ENCODE results near the gene CDKN2AIP.

DNA sequence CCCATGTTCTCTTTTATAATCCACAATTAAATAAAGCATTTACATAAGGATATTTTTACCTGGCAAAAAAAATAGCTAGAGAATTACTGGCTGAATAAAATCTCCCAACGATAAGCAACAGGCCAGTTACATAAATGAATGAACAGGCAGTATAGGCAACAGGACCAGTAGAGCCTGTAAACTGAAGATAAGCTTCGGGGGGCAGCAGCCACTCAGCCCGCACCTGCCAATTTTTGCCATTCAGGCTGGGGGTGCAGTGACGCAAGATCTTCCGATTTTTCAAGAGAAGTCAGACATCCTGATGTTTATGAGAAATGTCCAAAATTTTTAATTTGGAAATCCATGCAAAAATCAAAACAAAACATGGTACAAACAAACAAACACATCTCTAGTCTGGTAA lies 49.0 kb upstream of the CDKN2AIP start:
- no peak for TF ChIP-seq CHD2 (IDR thresholded peaks at IDR 0.05; ENCODE audit: borderline replicate concordance, low read depth, low read length)
- TF ChIP-seq BCL11A (IDR thresholded peaks at IDR 0.05; ENCODE audit: low read depth, low read length) = no peak
- no peak for TF ChIP-seq NRF1 (conservative IDR thresholded peaks at IDR 0.05; ENCODE audit: low read depth, low read length)
- TF ChIP-seq RELA (IDR thresholded peaks at IDR 0.05; ENCODE audit: borderline replicate concordance, partially characterized antibody) = no peak
- TF ChIP-seq, protein P1, sequence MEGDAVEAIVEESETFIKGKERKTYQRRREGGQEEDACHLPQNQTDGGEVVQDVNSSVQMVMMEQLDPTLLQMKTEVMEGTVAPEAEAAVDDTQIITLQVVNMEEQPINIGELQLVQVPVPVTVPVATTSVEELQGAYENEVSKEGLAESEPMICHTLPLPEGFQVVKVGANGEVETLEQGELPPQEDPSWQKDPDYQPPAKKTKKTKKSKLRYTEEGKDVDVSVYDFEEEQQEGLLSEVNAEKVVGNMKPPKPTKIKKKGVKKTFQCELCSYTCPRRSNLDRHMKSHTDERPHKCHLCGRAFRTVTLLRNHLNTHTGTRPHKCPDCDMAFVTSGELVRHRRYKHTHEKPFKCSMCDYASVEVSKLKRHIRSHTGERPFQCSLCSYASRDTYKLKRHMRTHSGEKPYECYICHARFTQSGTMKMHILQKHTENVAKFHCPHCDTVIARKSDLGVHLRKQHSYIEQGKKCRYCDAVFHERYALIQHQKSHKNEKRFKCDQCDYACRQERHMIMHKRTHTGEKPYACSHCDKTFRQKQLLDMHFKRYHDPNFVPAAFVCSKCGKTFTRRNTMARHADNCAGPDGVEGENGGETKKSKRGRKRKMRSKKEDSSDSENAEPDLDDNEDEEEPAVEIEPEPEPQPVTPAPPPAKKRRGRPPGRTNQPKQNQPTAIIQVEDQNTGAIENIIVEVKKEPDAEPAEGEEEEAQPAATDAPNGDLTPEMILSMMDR (IDR thresholded peaks at IDR 0.05 in 2 of 3, conservative IDR thresholded peaks at IDR 0.05 in 1 of 3; ENCODE audit: control insufficient read depth in 2 of 3, extremely low read depth in 1 of 3, insufficient read depth in 1 of 3, low read depth in 3 of 3, low read length in 3 of 3) = no peak
- TF ChIP-seq, protein P2, sequence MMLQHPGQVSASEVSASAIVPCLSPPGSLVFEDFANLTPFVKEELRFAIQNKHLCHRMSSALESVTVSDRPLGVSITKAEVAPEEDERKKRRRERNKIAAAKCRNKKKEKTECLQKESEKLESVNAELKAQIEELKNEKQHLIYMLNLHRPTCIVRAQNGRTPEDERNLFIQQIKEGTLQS (IDR thresholded peaks at IDR 0.05; ENCODE audit: borderline replicate concordance, extremely low read depth, low read depth, low read length) = no peak
- TF ChIP-seq POLR2A (IDR thresholded peaks at IDR 0.05; ENCODE audit: low read depth, low read length) = no peak
- no peak for TF ChIP-seq FOXK2 (IDR thresholded peaks at IDR 0.05)
- TF ChIP-seq MAX (IDR thresholded peaks at IDR 0.05; ENCODE audit: low read depth, low read length) = no peak
- TF ChIP-seq ZNF274 (IDR thresholded peaks at IDR 0.05; ENCODE audit: insufficient read depth, insufficient read length) = no peak
- TF ChIP-seq USF2 (IDR thresholded peaks at IDR 0.05; ENCODE audit: borderline replicate concordance, low read depth, low read length) = no peak
- TF ChIP-seq EZH2 (IDR thresholded peaks at IDR 0.05; ENCODE audit: borderline replicate concordance, control insufficient read depth, low read depth, low read length) = no peak
- TF ChIP-seq MEF2A (IDR thresholded peaks at IDR 0.05; ENCODE audit: insufficient read depth, low read depth, low read length) = no peak
- TF ChIP-seq CREB1 (IDR thresholded peaks at IDR 0.05; ENCODE audit: low read depth) = no peak

Measured in GM12878 (cell line).